GM23248 (cell line): ENCODE results near the gene BMP10. TPM values are rescaled to one million over a fixed set of nuclear protein-coding genes. Genes with fewer than 3 reads are reported as not detected.

Experiments used
- DNase-seq: peaks from one replicate; pipeline ENCODE4 v3.0.0-alpha.2; 2015
- H2AFZ ChIP-seq: fragments of 200-600 bp; sonication (generic); 2 replicates; pipeline ENCODE4 v1.6.1; 2016; ENCODE audit warnings: antibody characterized with exemption
- H3F3A ChIP-seq: fragments of 200-600 bp; sonication (generic); 2 replicates; pipeline ENCODE4 v1.6.1; 2016; ENCODE audit warnings: mild to moderate bottlenecking, antibody characterized with exemption, mixed run types; ENCODE audit not compliant: insufficient read depth
- H3K27ac ChIP-seq: fragments of 200-600 bp; sonication (generic); 2 replicates; pipeline ENCODE4 v1.5.1; 2016; ENCODE audit warnings: mild to moderate bottlenecking
- H3K27me3 ChIP-seq: fragments of 200-600 bp; sonication (generic); replicated peaks from 2 replicates; pipeline ENCODE4 v1.6.1; 2016; ENCODE audit warnings: mild to moderate bottlenecking; ENCODE audit not compliant: insufficient read depth
- H3K36me3 ChIP-seq: fragments of 200-600 bp; sonication (generic); 2 replicates; pipeline ENCODE4 v1.6.1; 2016; ENCODE audit warnings: low read depth, mild to moderate bottlenecking
- H3K4me1 ChIP-seq: fragments of 200-600 bp; sonication (generic); 2 replicates; pipeline ENCODE4 v1.6.1; 2016; ENCODE audit warnings: mild to moderate bottlenecking; ENCODE audit not compliant: insufficient read depth
- H3K4me2 ChIP-seq: fragments of 200-600 bp; sonication (generic); one replicate; pipeline ENCODE4 v1.6.1; 2016; ENCODE audit warnings: mild to moderate bottlenecking; ENCODE audit not compliant: unreplicated experiment
- H3K4me3 ChIP-seq: fragments of 200-600 bp; sonication (generic); 2 replicates; pipeline ENCODE4 v1.5.1; 2016; ENCODE audit warnings: mild to moderate bottlenecking
- H3K79me2 ChIP-seq: fragments of 200-600 bp; sonication (generic); 2 replicates; pipeline ENCODE4 v1.6.1; 2016; ENCODE audit warnings: mild to moderate bottlenecking; ENCODE audit not compliant: insufficient read depth
- H3K9ac ChIP-seq: fragments of 200-600 bp; sonication (generic); 2 replicates; pipeline ENCODE4 v1.6.1; 2016; ENCODE audit warnings: mild to moderate bottlenecking
- H3K9me2 ChIP-seq: fragments of 200-600 bp; sonication (generic); 2 replicates; pipeline ENCODE4 v1.6.1; 2016; ENCODE audit warnings: mixed run types, mild to moderate bottlenecking, moderate library complexity; ENCODE audit not compliant: insufficient read depth
- H3K9me3 ChIP-seq: fragments of 200-600 bp; sonication (generic); one replicate; pipeline ENCODE4 v1.6.1; 2017; ENCODE audit warnings: low read depth
- H4K20me1 ChIP-seq: fragments of 200-600 bp; sonication (generic); 2 replicates; pipeline ENCODE4 v1.6.0; 2016; ENCODE audit not compliant: insufficient read depth
- EZH2 ChIP-seq: fragments of 200-600 bp; sonication (generic); IDR thresholded peaks from 2 replicates; pipeline ENCODE4 v1.6.1; 2018; ENCODE audit warnings: antibody characterized with exemption, mild to moderate bottlenecking; ENCODE audit not compliant: insufficient read depth, poor library complexity, severe bottlenecking
- EZH2phosphoT487 ChIP-seq: fragments of 200-600 bp; sonication (generic); IDR thresholded peaks from 2 replicates; pipeline ENCODE4 v1.6.1; 2018; ENCODE audit warnings: antibody characterized with exemption, moderate library complexity, mild to moderate bottlenecking, low read depth; ENCODE audit not compliant: insufficient read depth
- WGBS, 2 experiments: methylation state at CpG; one replicate each; pipeline ENCODE4 v1.1.6; 2015 to 2017; ENCODE audit warnings: low lambda C conversion rate in 2 of 2, low coverage in 1 of 2; ENCODE audit errors: missing lambda C conversion rate in 2 of 2; 5-methylcytosine and 5-hydroxymethylcytosine counted together
- in situ Hi-C: fragments of 300-500 bp; cut with MboI; formaldehyde crosslinking; loops from 2 replicates; pipeline ENCODE4 v1.15.0; 2020
- polyA plus RNA-seq: library from polyadenylated mRNA; unstranded; fragments of >200 nt; fragmentation: Nextera tagmentation; extraction: Ambion mirVana; gene quantifications from 2 replicates; pipeline ENCODE4 v1.2.1, GENCODE V29; 2016
- total RNA-seq: library from RNA; depleted of rRNA; stranded (reverse); fragments of >200 nt; shearing (Covaris generic); gene quantifications from 2 replicates; pipeline ENCODE4 v1.2.3, GENCODE V29; 2014

The BMP10 gene
- total and polyA plus RNA-seq, 2 experiments from 2014 or later: not detected

GRCh38 chr2:68831686-68832232, 39.4 kb downstream of the BMP10 start:
- WGBS, 2 experiments: 26 to 43% methylated on average over 3 of the region's 3 CpGs
- H3K27ac ChIP-seq: no peak overlapping the region

GRCh38 chr2:68829749-68830148, 41.4 kb downstream of the BMP10 start:
- in situ Hi-C loops: no loop called here
- TF ChIP-seq EZH2: no peak
- TF ChIP-seq EZH2phosphoT487: no peak
- H3K27me3 ChIP-seq: no peaks in the 10 kb centered on the region
- H3F3A ChIP-seq: peaks cover 8% of the 10 kb centered on the region; the same call in 1 of the 2 replicates
- 49 to 56% methylated on average over 2 of the region's 2 CpGs for WGBS, 2 experiments
- DNase-seq: no peak
- H3K9me3 ChIP-seq: no peaks in the 10 kb centered on the region
- H2AFZ ChIP-seq: peak overlapping the region; percentile 14; the same call in 1 of the 2 replicates
- no peaks in the 10 kb centered on the region for H3K9me2 ChIP-seq
- no peaks in the 10 kb centered on the region for H4K20me1 ChIP-seq
- 0 out of 2 replicates have a peak overlapping the region, but pooled peaks have one; percentile 23 for H3K4me3 ChIP-seq
- no peak overlapping the region for H3K9ac ChIP-seq
- H3K4me2 ChIP-seq: peak overlapping the region; percentile 30
- H3K79me2 ChIP-seq: no peaks in the 10 kb centered on the region
- peaks cover 14% of the 10 kb centered on the region for H3K4me1 ChIP-seq
- no peaks in the 10 kb centered on the region for H3K36me3 ChIP-seq
- no peak overlapping the region for H3K27ac ChIP-seq

More at GRCh38 chr2:68831686-68832232, 39.4 kb downstream of the BMP10 start:
- Histone ChIP-seq H3F3A (peaks cover 8% of the 10 kb centered on the region; the same call in 1 of the 2 replicates), H3K9ac (no peak overlapping the region), H3K4me3 (no peak overlapping the region), H3K36me3 (no peaks in the 10 kb centered on the region), H2AFZ (no peak overlapping the region), H3K4me2 (no peak overlapping the region), H3K79me2 (no peaks in the 10 kb centered on the region), H3K9me2 (no peaks in the 10 kb centered on the region), H3K27me3 (no peaks in the 10 kb centered on the region), H4K20me1 (no peaks in the 10 kb centered on the region), H3K4me1 (peaks cover 14% of the 10 kb centered on the region), H3K9me3 (no peaks in the 10 kb centered on the region)
- no peak for TF ChIP-seq EZH2
- TF ChIP-seq EZH2phosphoT487: no peak
- in situ Hi-C loops: no loop called here
- peak; percentile 63 for DNase-seq

GRCh38 chr2:68828887-68829708, 42.1 kb downstream of the BMP10 start:
- TF ChIP-seq EZH2phosphoT487 (no peak), EZH2 (no peak)
- Histone ChIP-seq H4K20me1 (no peaks in the 10 kb centered on the region), H3K36me3 (no peaks in the 10 kb centered on the region), H3K9me2 (no peaks in the 10 kb centered on the region), H3K4me2 (peak overlapping the region; percentile 30), H3F3A (peaks cover 8% of the 10 kb centered on the region; the same call in 1 of the 2 replicates), H3K9me3 (no peaks in the 10 kb centered on the region), H3K27ac (no peak overlapping the region), H3K4me1 (peaks cover 14% of the 10 kb centered on the region), H3K4me3 (peak overlapping the region; percentile 23; the same call in 1 of the 2 replicates), H3K27me3 (no peaks in the 10 kb centered on the region), H2AFZ (peak overlapping the region; percentile 14; the same call in 1 of the 2 replicates), H3K9ac (no peak overlapping the region), H3K79me2 (no peaks in the 10 kb centered on the region)
- 1% methylated on average over 10 of the region's 10 CpGs for WGBS, 2 experiments
- DNase-seq: peak; percentile 90
- in situ Hi-C loops: no loop called here

- no peak for TF ChIP-seq EZH2
- no peak for TF ChIP-seq EZH2phosphoT487
- Histone ChIP-seq H3K79me2 (no peaks in the 10 kb centered on the region), H3F3A (peaks cover 8% of the 10 kb centered on the region; the same call in 1 of the 2 replicates), H3K4me3 (no peak overlapping the region), H3K36me3 (no peaks in the 10 kb centered on the region), H3K9me2 (no peaks in the 10 kb centered on the region), H3K27me3 (no peaks in the 10 kb centered on the region), H3K9me3 (no peaks in the 10 kb centered on the region), H2AFZ (no peak overlapping the region), H3K4me1 (peaks cover 14% of the 10 kb centered on the region), H3K4me2 (no peak overlapping the region), H3K9ac (no peak overlapping the region), H4K20me1 (no peaks in the 10 kb centered on the region), H3K27ac (no peak overlapping the region)
- peak; percentile 12 for DNase-seq
- WGBS, 2 experiments: 78 to 86% methylated on average over 4 of the region's 4 CpGs
- in situ Hi-C loops: no loop called here
Observed at GRCh38 chr2:68827666-68828065, 43.5 kb downstream of the BMP10 start.
